ENCODE data around the gene RNF2.

DNA sequence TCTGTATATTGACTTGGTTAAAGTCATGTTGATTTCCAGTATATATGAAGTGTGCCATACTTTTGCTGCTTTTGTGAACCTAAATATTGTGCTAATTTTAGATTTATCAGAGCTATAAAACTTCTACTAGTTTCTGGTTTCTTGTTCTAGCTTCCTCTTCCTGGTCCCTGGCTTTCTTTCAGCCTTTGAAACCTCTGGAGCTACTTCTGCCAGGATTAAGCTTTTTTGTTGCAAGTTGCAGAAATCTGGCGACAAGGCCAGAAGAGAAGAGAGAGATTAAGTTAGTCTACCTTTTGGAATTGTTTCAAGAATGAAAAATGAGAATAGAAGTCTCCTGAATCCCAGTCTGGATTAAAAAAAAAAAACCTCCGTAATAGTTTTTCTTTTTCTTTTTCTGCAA is 13.5 kb downstream of the RNF2 start:
- TF ChIP-seq, protein P1, sequence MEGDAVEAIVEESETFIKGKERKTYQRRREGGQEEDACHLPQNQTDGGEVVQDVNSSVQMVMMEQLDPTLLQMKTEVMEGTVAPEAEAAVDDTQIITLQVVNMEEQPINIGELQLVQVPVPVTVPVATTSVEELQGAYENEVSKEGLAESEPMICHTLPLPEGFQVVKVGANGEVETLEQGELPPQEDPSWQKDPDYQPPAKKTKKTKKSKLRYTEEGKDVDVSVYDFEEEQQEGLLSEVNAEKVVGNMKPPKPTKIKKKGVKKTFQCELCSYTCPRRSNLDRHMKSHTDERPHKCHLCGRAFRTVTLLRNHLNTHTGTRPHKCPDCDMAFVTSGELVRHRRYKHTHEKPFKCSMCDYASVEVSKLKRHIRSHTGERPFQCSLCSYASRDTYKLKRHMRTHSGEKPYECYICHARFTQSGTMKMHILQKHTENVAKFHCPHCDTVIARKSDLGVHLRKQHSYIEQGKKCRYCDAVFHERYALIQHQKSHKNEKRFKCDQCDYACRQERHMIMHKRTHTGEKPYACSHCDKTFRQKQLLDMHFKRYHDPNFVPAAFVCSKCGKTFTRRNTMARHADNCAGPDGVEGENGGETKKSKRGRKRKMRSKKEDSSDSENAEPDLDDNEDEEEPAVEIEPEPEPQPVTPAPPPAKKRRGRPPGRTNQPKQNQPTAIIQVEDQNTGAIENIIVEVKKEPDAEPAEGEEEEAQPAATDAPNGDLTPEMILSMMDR (IDR thresholded peaks at IDR 0.05), result no peak
- TF ChIP-seq POLR2AphosphoS5 (IDR thresholded peaks at IDR 0.05; ENCODE audit: low read depth, low read length), result no peak
- TF ChIP-seq, protein P2, sequence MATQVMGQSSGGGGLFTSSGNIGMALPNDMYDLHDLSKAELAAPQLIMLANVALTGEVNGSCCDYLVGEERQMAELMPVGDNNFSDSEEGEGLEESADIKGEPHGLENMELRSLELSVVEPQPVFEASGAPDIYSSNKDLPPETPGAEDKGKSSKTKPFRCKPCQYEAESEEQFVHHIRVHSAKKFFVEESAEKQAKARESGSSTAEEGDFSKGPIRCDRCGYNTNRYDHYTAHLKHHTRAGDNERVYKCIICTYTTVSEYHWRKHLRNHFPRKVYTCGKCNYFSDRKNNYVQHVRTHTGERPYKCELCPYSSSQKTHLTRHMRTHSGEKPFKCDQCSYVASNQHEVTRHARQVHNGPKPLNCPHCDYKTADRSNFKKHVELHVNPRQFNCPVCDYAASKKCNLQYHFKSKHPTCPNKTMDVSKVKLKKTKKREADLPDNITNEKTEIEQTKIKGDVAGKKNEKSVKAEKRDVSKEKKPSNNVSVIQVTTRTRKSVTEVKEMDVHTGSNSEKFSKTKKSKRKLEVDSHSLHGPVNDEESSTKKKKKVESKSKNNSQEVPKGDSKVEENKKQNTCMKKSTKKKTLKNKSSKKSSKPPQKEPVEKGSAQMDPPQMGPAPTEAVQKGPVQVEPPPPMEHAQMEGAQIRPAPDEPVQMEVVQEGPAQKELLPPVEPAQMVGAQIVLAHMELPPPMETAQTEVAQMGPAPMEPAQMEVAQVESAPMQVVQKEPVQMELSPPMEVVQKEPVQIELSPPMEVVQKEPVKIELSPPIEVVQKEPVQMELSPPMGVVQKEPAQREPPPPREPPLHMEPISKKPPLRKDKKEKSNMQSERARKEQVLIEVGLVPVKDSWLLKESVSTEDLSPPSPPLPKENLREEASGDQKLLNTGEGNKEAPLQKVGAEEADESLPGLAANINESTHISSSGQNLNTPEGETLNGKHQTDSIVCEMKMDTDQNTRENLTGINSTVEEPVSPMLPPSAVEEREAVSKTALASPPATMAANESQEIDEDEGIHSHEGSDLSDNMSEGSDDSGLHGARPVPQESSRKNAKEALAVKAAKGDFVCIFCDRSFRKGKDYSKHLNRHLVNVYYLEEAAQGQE (IDR thresholded peaks at IDR 0.05; ENCODE audit: insufficient read depth in 1 of 2, low read depth in 2 of 2, low read length in 1 of 2), result no peak
- TF ChIP-seq SIN3A (IDR thresholded peaks at IDR 0.05; ENCODE audit: borderline replicate concordance, insufficient read depth, low read depth, low read length), result no peak
- TF ChIP-seq TCF7L2 (IDR thresholded peaks at IDR 0.05; ENCODE audit: low read depth, low read length), result no peak
